Common myeloid progenitor, CD34-positive (primary cell): ENCODE measurements around the gene TARBP1.

ENCODE experiments used
- CTCF ChIA-PET: fragments of 350-600 bp; sonication (Branson Sonifier 250); formaldehyde crosslinking; loops from one replicate; lab custom pipeline; 2021; ENCODE audit warnings: antibody characterized with exemption; lab: Charles Lee
- POLR2A ChIA-PET: fragments of 350-600 bp; sonication (Branson Sonifier 250); formaldehyde crosslinking; loops from one replicate; lab custom pipeline; 2021; ENCODE audit warnings: antibody characterized with exemption; lab: Charles Lee
- DNase-seq, 3 donors: peaks; one replicate each; pipeline versions ENCODE4 v3.0.0 to v3.0.0-alpha.2; 2013
- H3K27ac ChIP-seq, 2 experiments: 1 replicate in 1 of 2; 2 replicates in 1 of 2; pipeline ENCODE4 v1.7.0; 2013; ENCODE audit warnings: inconsistent platforms in 2 of 2, low read length in 2 of 2, mild to moderate bottlenecking in 2 of 2, low read depth in 1 of 2, moderate library complexity in 1 of 2; ENCODE audit not compliant: severe bottlenecking in 2 of 2, insufficient read depth in 1 of 2, poor library complexity in 1 of 2
- H3K27me3 ChIP-seq, 5 experiments: replicated peaks in 2 of 5; 1 replicate in 3 of 5; 2 replicates in 2 of 5; pipeline versions ENCODE4 v1.6.1 to v1.7.0; 2013; ENCODE audit warnings: low read length in 4 of 5, mild to moderate bottlenecking in 2 of 5, moderate library complexity in 2 of 5, inconsistent platforms in 1 of 5; ENCODE audit not compliant: insufficient read depth in 5 of 5, control insufficient read depth in 4 of 5
- H3K36me3 ChIP-seq, 4 experiments: 1 replicate in 2 of 4; 2 replicates in 2 of 4; pipeline versions ENCODE4 v1.6.1 to v1.7.0; 2013; ENCODE audit warnings: low read length in 3 of 4, control low read depth in 1 of 4, mild to moderate bottlenecking in 1 of 4; ENCODE audit not compliant: control insufficient read depth in 4 of 4, insufficient read depth in 4 of 4
- H3K4me1 ChIP-seq, 4 experiments: 1 replicate in 3 of 4; 2 replicates in 1 of 4; pipeline versions ENCODE4 v1.6.1 to v1.7.1; 2013; ENCODE audit warnings: low read length in 3 of 4, mild to moderate bottlenecking in 3 of 4, control low read depth in 1 of 4, inconsistent platforms in 1 of 4, moderate library complexity in 1 of 4; ENCODE audit not compliant: control insufficient read depth in 4 of 4, insufficient read depth in 4 of 4; ENCODE audit errors: control extremely low read depth in 1 of 4
- H3K4me3 ChIP-seq, 7 experiments: 1 replicate in 4 of 7; 2 replicates in 3 of 7; pipeline versions ENCODE4 v1.5.1 to v1.7.0; 2013; ENCODE audit warnings: mild to moderate bottlenecking in 7 of 7, low read length in 6 of 7, moderate library complexity in 6 of 7, inconsistent platforms in 2 of 7, low read depth in 2 of 7, control low read depth in 1 of 7; ENCODE audit not compliant: insufficient read depth in 4 of 7, control insufficient read depth in 1 of 7; ENCODE audit errors: extremely low read depth in 1 of 7
- H3K9me3 ChIP-seq, 5 experiments: 1 replicate in 4 of 5; 2 replicates in 1 of 5; pipeline versions ENCODE4 v1.6.1 to v1.7.1; 2013; ENCODE audit warnings: low read length in 4 of 5, mild to moderate bottlenecking in 2 of 5, inconsistent platforms in 1 of 5, low read depth in 1 of 5, moderate library complexity in 1 of 5; ENCODE audit not compliant: control insufficient read depth in 4 of 5, insufficient read depth in 2 of 5; ENCODE audit errors: control extremely low read depth in 1 of 5
- WGBS: methylation state at CpG from one replicate; pipeline ENCODE4 v1.1.5; 2013; ENCODE audit not compliant: insufficient coverage; 5-methylcytosine and 5-hydroxymethylcytosine counted together

Gene TARBP1

GRCh38 chr1:234475167-234475793, 3.7 kb downstream of the TARBP1 start:
- Histone ChIP-seq H3K4me1 (peaks cover 47 to 69% (median 61%) of the 10 kb centered on the region in 4 experiments), H3K27ac (peak overlapping the region in 1 of 2 experiments; percentile 56), H3K36me3 (peaks cover 0 to 11% (median 0%) of the 10 kb centered on the region in 4 experiments), H3K27me3 (no peaks in the 10 kb centered on the region), H3K9me3 (no peaks in the 10 kb centered on the region), H3K4me3 (peak overlapping the region in 6 of 7 experiments; percentile 15 to 85 (median 44))
- POLR2A ChIA-PET: interaction anchor here (0.5 kb wide), 1 partner anchor 124 kb away, joined by 3 read pairs; no protein-coding TSS in a partner anchor
- WGBS: 54% methylated on average over 10 of the region's 12 CpGs
- DNase-seq: peak in 2 of 3 donors; percentile 29 to 56
- CTCF ChIA-PET: interaction anchor here (0.6 to 1.3 kb wide), 5 partner anchors 9 to 629 kb away, joined by 3 read pairs; no protein-coding TSS in a partner anchor

GRCh38 chr1:234474375-234474774, 4.6 kb downstream of the TARBP1 start:
- Histone ChIP-seq H3K4me3 (peak overlapping the region in 2 of 7 experiments; percentile 82 to 85), H3K27ac (peak overlapping the region; percentile 36 to 56), H3K27me3 (no peaks in the 10 kb centered on the region), H3K9me3 (no peaks in the 10 kb centered on the region), H3K36me3 (peaks cover 0 to 17% (median 2%) of the 10 kb centered on the region in 4 experiments), H3K4me1 (peaks cover 46 to 67% (median 59%) of the 10 kb centered on the region in 4 experiments)
- ChIA-PET CTCF (interaction anchor here (0.6 to 1.3 kb wide), 2 partner anchors 44 to 630 kb away, joined by 3 read pairs; no protein-coding TSS in a partner anchor), POLR2A (no interaction called here)
- DNase-seq: no peak
- 33% methylated on average over 1 of the region's 2 CpGs for WGBS

GRCh38 chr1:234473118-234473517, 5.9 kb downstream of the TARBP1 start:
- ChIA-PET POLR2A (no interaction called here), CTCF (no interaction called here)
- Histone ChIP-seq H3K4me3 (peak overlapping the region in 4 of 7 experiments; percentile 39 to 68 (median 50)), H3K36me3 (peaks cover 3 to 27% (median 10%) of the 10 kb centered on the region in 4 experiments), H3K27ac (peak overlapping the region in 1 of 2 experiments; percentile 56), H3K4me1 (peaks cover 44 to 63% (median 55%) of the 10 kb centered on the region in 4 experiments), H3K27me3 (no peaks in the 10 kb centered on the region), H3K9me3 (no peaks in the 10 kb centered on the region)
- 3% methylated on average over 3 of the region's 3 CpGs for WGBS
- peak; percentile 54 to 86 (median 85) for DNase-seq

- ChIA-PET CTCF (no interaction called here), POLR2A (no interaction called here)
- Histone ChIP-seq H3K4me3 (no peak overlapping the region), H3K36me3 (peaks cover 13 to 56% (median 29%) of the 10 kb centered on the region in 4 experiments), H3K9me3 (no peaks in the 10 kb centered on the region), H3K4me1 (peaks cover 23 to 42% (median 24%) of the 10 kb centered on the region in 4 experiments), H3K27ac (no peak overlapping the region), H3K27me3 (no peaks in the 10 kb centered on the region)
- no peak for DNase-seq
These were observed 9.6 kb downstream of the TARBP1 start for GRCh38 chr1:234469376-234469775.

- POLR2A ChIA-PET: no interaction called here
- Histone ChIP-seq H3K9me3 (no peaks in the 10 kb centered on the region), H3K4me3 (no peak overlapping the region), H3K27me3 (no peaks in the 10 kb centered on the region), H3K4me1 (peaks cover 15 to 34% (median 16%) of the 10 kb centered on the region in 4 experiments), H3K36me3 (peaks cover 13 to 62% (median 33%) of the 10 kb centered on the region in 4 experiments), H3K27ac (no peak overlapping the region)
- no peak for DNase-seq
- CTCF ChIA-PET: interaction anchor here (1.2 to 1.5 kb wide), 2 partner anchors 11 to 15 kb away, joined by 3 to 4 read pairs; no protein-coding TSS in a partner anchor
- WGBS: 100% methylated on average over 1 of the region's 1 CpG
These were observed 10.4 kb downstream of the TARBP1 start for GRCh38 chr1:234468580-234468979.

GRCh38 chr1:234467821-234468220, 11.2 kb downstream of the TARBP1 start:
- POLR2A ChIA-PET: no interaction called here
- Histone ChIP-seq H3K9me3 (no peaks in the 10 kb centered on the region), H3K27me3 (no peaks in the 10 kb centered on the region), H3K4me1 (peaks cover 7 to 26% (median 9%) of the 10 kb centered on the region in 4 experiments), H3K36me3 (peaks cover 13 to 69% (median 37%) of the 10 kb centered on the region in 4 experiments), H3K27ac (no peak overlapping the region), H3K4me3 (no peak overlapping the region)
- DNase-seq: no peak
- 96% methylated on average over 6 of the region's 6 CpGs for WGBS
- CTCF ChIA-PET: interaction anchor here (0.9 to 1.5 kb wide), 4 partner anchors 10 to 638 kb away, joined by 3 to 4 read pairs (median 4); no protein-coding TSS in a partner anchor

- ChIA-PET CTCF (interaction anchor here (0.9 to 1.5 kb wide), 4 partner anchors 8 to 639 kb away, joined by 3 to 4 read pairs (median 3); no protein-coding TSS in a partner anchor), POLR2A (interaction anchor here (0.6 kb wide), 1 partner anchor 629 kb away, joined by 3 read pairs; no protein-coding TSS in a partner anchor)
- Histone ChIP-seq H3K27ac (no peak overlapping the region), H3K36me3 (peaks cover 13 to 74% (median 42%) of the 10 kb centered on the region in 4 experiments), H3K4me1 (peaks cover 0 to 18% (median 4%) of the 10 kb centered on the region in 4 experiments), H3K4me3 (no peak overlapping the region), H3K9me3 (no peaks in the 10 kb centered on the region), H3K27me3 (no peaks in the 10 kb centered on the region)
- WGBS: 95% methylated on average over 5 of the region's 6 CpGs
- no peak for DNase-seq
These were observed 12.0 kb downstream of the TARBP1 start for GRCh38 chr1:234466945-234467344.
